A549 (cell line): ENCODE results near the gene NAGPA. TPM values are rescaled to one million over a fixed set of nuclear protein-coding genes. Genes with fewer than 3 reads are reported as not detected.
"Not testable (repeated sequence)": the region's sequence is repeated elsewhere in the genome, so short reads cannot be mapped to it uniquely, and the experiment has no call there.

ENCODE experiments used
- ATAC-seq, 2 experiments: fragments of 200-7000 bp in 1 of 2; fragments of >200 bp in 1 of 2; cut with Nextera tagmentation in 1 of 2; cut with Tn5 transposase in 1 of 2; 3 replicates each; pipeline versions ENCODE4 v1.8.0 to v1.9.1; 2018 to 2020; ENCODE audit warnings: mild to moderate bottlenecking in 1 of 2, moderate library complexity in 1 of 2
- CTCF ChIA-PET: fragments of 300-600 bp; sonication (Branson Sonifier 250); formaldehyde crosslinking; extraction: SDS; loops from one replicate; lab custom pipeline; 2021; ENCODE audit warnings: antibody characterized with exemption, inconsistent platforms; lab: Yijun Ruan, JAX
- POLR2A ChIA-PET: fragments of 350-600 bp; formaldehyde crosslinking; extraction: SDS; loops from one replicate; lab custom pipeline; 2021; ENCODE audit warnings: antibody characterized with exemption, inconsistent platforms; lab: Yijun Ruan, JAX
- DNase-seq, 2 experiments: peaks; one replicate each; pipeline versions ENCODE4 v3.0.0 to v3.0.0-alpha.2; 2011 to 2016; ENCODE audit warnings: low read depth in 1 of 2, low spot score in 1 of 2
- FAIRE-seq: peaks from 2 replicates; lab custom pipeline; 2011; peaks lifted over from hg19 to GRCh38; lab: Jason Lieb, UNC
- H3K27ac ChIP-seq, 2 experiments: fragments of >200 bp; sonication (Bioruptor Twin); formaldehyde crosslinking; 3 replicates each; pipeline ENCODE4 v1.5.1; 2016 to 2017
- H3K4me1 ChIP-seq: fragments of >200 bp; sonication (Bioruptor Twin); formaldehyde crosslinking; 3 replicates; pipeline ENCODE4 v1.6.1; 2016
- H3K4me2 ChIP-seq: fragments of >200 bp; sonication (Bioruptor Twin); formaldehyde crosslinking; 3 replicates; pipeline ENCODE4 v1.6.1; 2016
- H3K4me3 ChIP-seq: fragments of >200 bp; sonication (Bioruptor Twin); formaldehyde crosslinking; 3 replicates; pipeline ENCODE4 v1.5.1; 2016
- H3K9me3 ChIP-seq: fragments of >200 bp; sonication (Bioruptor Twin); formaldehyde crosslinking; 3 replicates; pipeline ENCODE4 v1.6.1; 2016
- BCL3 ChIP-seq: fragments of >200 bp; sonication (Bioruptor Twin); formaldehyde crosslinking; IDR thresholded peaks from 3 replicates; pipeline ENCODE4 v1.6.1; 2016
- CHD4 ChIP-seq: fragments of 200-600 bp; sonication (generic); IDR thresholded peaks from 2 replicates; pipeline ENCODE4 v1.6.1; 2016; ENCODE audit warnings: antibody characterized with exemption, mild to moderate bottlenecking, borderline replicate concordance
- GATA3 ChIP-seq: IDR thresholded peaks from 2 replicates; pipeline ENCODE4 v1.6.1; 2012; ENCODE audit warnings: borderline replicate concordance
- HES2 ChIP-seq: fragments of >200 bp; sonication (Bioruptor Twin); formaldehyde crosslinking; IDR thresholded peaks from 2 replicates; pipeline ENCODE4 v1.6.1; 2016
- HOXA7 ChIP-seq: fragments of 250-450 bp; sonication (Bioruptor Pico); IDR thresholded peaks from 2 replicates; pipeline ENCODE4 v1.5.0; 2020; ENCODE audit warnings: mild to moderate bottlenecking, moderate library complexity
- HOXB5 ChIP-seq: fragments of 250-450 bp; sonication (Bioruptor Pico); IDR thresholded peaks from 2 replicates; pipeline ENCODE4 v1.5.0; 2020; ENCODE audit warnings: mild to moderate bottlenecking, moderate library complexity
- MAFK ChIP-seq: fragments of 450-650 bp; IDR thresholded peaks from 2 replicates; pipeline ENCODE4 v1.6.1; 2014; ENCODE audit not compliant: partially characterized antibody
- MYC ChIP-seq: IDR thresholded peaks from 2 replicates; pipeline ENCODE4 v1.6.1; 2012; ENCODE audit warnings: mild to moderate bottlenecking, inconsistent platforms, low read length, improper control_type of control experiment, borderline replicate concordance
- NPAS2 ChIP-seq: fragments of 250-450 bp; sonication (Bioruptor Pico); IDR thresholded peaks from 2 replicates; pipeline ENCODE4 v1.8.0; 2022; ENCODE audit warnings: mild to moderate bottlenecking, moderate library complexity, borderline replicate concordance
- NR3C1 ChIP-seq: fragments of >200 bp; sonication (Bioruptor Twin); formaldehyde crosslinking; IDR thresholded peaks from 3 replicates; pipeline ENCODE4 v1.6.1; 2017
- PBX3 ChIP-seq: IDR thresholded peaks from 2 replicates; pipeline ENCODE4 v1.6.1; 2012
- PHF8 ChIP-seq: fragments of 200-600 bp; sonication (generic); IDR thresholded peaks from 2 replicates; pipeline ENCODE4 v1.6.1; 2016; ENCODE audit warnings: low read depth, mild to moderate bottlenecking, antibody characterized with exemption, moderate library complexity, borderline replicate concordance
- POLR2A ChIP-seq: IDR thresholded peaks from 2 replicates; pipeline ENCODE4 v1.6.1; 2012; ENCODE audit warnings: mild to moderate bottlenecking, low read length
- RCOR1 ChIP-seq: fragments of 150-350 bp; IDR thresholded peaks from 2 replicates; pipeline ENCODE4 v1.6.1; 2014; ENCODE audit warnings: antibody characterized with exemption, low read length, low read depth
- REST ChIP-seq: fragments of 200-600 bp; sonication (generic); IDR thresholded peaks from 2 replicates; pipeline ENCODE4 v1.6.1; 2016; ENCODE audit warnings: antibody characterized with exemption, mild to moderate bottlenecking, moderate library complexity
- RNF2 ChIP-seq: fragments of 200-600 bp; sonication (generic); IDR thresholded peaks from 2 replicates; pipeline ENCODE4 v1.6.1; 2016; ENCODE audit warnings: low read depth, mild to moderate bottlenecking, antibody characterized with exemption, moderate library complexity, borderline replicate concordance
- SREBF2 ChIP-seq: fragments of 450-650 bp; IDR thresholded peaks from 2 replicates; pipeline ENCODE4 v1.6.1; 2014; ENCODE audit warnings: mild to moderate bottlenecking, moderate library complexity
- TFCP2L1 ChIP-seq: fragments of 250-450 bp; sonication (Bioruptor Pico); IDR thresholded peaks from 2 replicates; pipeline ENCODE4 v1.5.0; 2021; ENCODE audit warnings: mild to moderate bottlenecking
- USF2 ChIP-seq: fragments of 450-650 bp; IDR thresholded peaks from 2 replicates; pipeline ENCODE4 v1.6.1; 2014; ENCODE audit warnings: antibody characterized with exemption
- WGBS: methylation state at CpG from one replicate; pipeline ENCODE4 v1.1.6; 2017; ENCODE audit errors: missing lambda C conversion rate; 5-methylcytosine and 5-hydroxymethylcytosine counted together
- polyA plus RNA-seq, 4 experiments: library from polyadenylated mRNA; depleted of rRNA in 3 of 4; stranded (reverse); fragments of >200 nt; fragmentation: RNase III in 1 of 4; extraction: RNeasy Plus Mini Kit Qiagen cat#74134 plus additional on column Dnase treatment in 1 of 4; gene quantifications; 2 replicates in 3 of 4; 3 replicates in 1 of 4; pipeline ENCODE4 v1.2.3, GENCODE V29; 2011 to 2017

The NAGPA gene
- polyA plus RNA-seq, 2 of the 4 experiments (the other 2 are of a cell fraction) = 6.5 to 17.3 TPM

GRCh38 chr16:5045499-5046115, 11.9 kb upstream of the NAGPA start (continued):
- TF ChIP-seq MAFK = no peak
- no peak for TF ChIP-seq CHD4
- no peak for TF ChIP-seq TFCP2L1 (CRISPR knock-in tag)
- no peak for TF ChIP-seq RCOR1

- FAIRE-seq, ATAC-seq, H3K9me3 ChIP-seq, H3K27ac ChIP-seq, POLR2A ChIA-PET, H3K4me3 ChIP-seq, H3K4me2 ChIP-seq, DNase-seq, H3K4me1 ChIP-seq: not testable (repeated sequence)
- CTCF ChIA-PET = interaction anchor here (0.7 to 1.3 kb wide), 3 partner anchors 9 to 16 kb away, joined by 3 read pairs; no protein-coding TSS in a partner anchor
- 50% methylated on average over 11 of the region's 11 CpGs for WGBS
Observed at GRCh38 chr16:5044581-5044980, 10.8 kb upstream of the NAGPA start.

DNA sequence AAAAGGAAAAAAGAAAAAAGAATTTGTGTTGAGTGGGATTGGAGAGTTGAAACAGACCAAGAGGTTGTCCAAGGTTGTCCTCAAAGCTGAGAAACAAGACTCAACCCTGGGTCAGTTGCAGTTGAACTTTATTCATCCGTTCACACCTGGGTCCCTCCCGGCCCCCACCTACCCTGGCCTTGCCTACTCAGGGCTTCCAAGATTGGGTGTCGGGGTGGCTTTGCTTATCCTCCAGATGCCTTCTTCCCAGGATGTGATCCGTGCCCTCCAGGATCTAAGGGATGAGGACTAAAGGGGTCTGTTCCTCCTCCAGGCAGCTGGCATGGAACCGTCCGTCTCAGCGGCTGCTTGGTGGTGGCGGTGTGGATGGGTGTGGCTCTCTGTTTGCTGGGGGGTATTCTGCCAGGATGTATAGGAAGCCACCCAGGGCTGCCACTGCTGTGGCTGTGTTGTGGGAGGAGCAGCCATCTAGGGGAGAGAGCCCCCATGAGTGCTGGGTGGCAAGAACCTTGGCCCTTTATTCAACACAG, 10.3 kb upstream of the NAGPA start:
- no peak for FAIRE-seq
- CTCF ChIA-PET = interaction anchor here (0.6 to 1.0 kb wide), 4 partner anchors 13 to 387 kb away, joined by 3 to 5 read pairs (median 4); no protein-coding TSS in a partner anchor
- Histone ChIP-seq H3K4me2 (no peak overlapping the region), H3K9me3 (no peaks in the 10 kb centered on the region), H3K4me3 (no peak overlapping the region), H3K4me1 (peaks cover 3% of the 10 kb centered on the region; the same call in 1 of the 3 replicates), H3K27ac (no peak overlapping the region)
- no peak for TF ChIP-seq MYC
- no peak for TF ChIP-seq POLR2A
- no peak for TF ChIP-seq HOXB5
- TF ChIP-seq SREBF2 = no peak
- TF ChIP-seq HOXA7 (CRISPR knock-in tag) = no peak
- TF ChIP-seq HES2 = no peak
- TF ChIP-seq PBX3 = no peak
- TF ChIP-seq NPAS2 (CRISPR knock-in tag) = no peak
- no peak for TF ChIP-seq BCL3
- no peak for TF ChIP-seq PHF8
- DNase-seq = no peak
- POLR2A ChIA-PET = no interaction called here
- 58% methylated on average over 8 of the region's 8 CpGs for WGBS
- no peak for ATAC-seq

DNA sequence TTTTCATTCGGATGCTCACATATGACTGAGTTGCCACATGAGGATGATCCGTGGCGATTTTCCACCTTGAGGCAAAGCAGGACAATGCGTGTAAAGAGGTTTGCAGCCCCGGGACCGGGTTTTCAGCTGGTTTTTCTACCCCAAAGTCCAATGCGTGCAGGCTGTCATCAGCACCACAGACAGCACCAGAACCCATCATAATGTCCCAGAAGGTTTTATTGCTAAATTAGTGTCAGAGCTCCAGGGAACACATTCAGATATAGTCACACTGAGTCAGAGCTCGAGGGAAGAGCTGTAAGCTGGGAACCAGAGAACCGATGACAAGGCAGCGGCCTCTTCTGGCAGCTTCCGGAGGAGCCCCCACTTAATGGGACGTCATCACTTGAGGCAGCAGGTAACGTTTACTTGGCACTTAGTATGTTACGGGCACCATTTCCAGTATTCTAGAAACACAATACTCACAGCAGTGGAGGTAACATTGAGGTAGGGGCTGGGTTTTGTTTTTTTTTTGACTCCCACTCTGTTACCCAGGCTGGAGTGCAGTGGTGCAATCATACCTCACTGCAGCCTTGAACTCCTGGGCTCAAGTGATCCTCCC, 8.9 kb upstream of the NAGPA start:
- no peak overlapping the region for H3K27ac ChIP-seq
- WGBS = 17% methylated on average over 14 of the region's 14 CpGs
- FAIRE-seq (no peak), ATAC-seq (peak; percentile 48 to 62; a peak in 5 of 6 replicates), DNase-seq (no peak)
- no peaks in the 10 kb centered on the region for H3K9me3 ChIP-seq
- no peak for TF ChIP-seq USF2
- TF ChIP-seq PHF8 = no peak
- no peak for TF ChIP-seq GATA3
- TF ChIP-seq NR3C1 = no peak
- TF ChIP-seq CHD4 = no peak
- TF ChIP-seq POLR2A = no peak
- TF ChIP-seq REST = peak; percentile 59; the same call in 1 of the 2 replicates
- no peak for TF ChIP-seq RNF2
- ChIA-PET CTCF (interaction anchor here (0.8 to 1.3 kb wide), 4 partner anchors 15 to 22 kb away, joined by 3 to 7 read pairs (median 4); no protein-coding TSS in a partner anchor), POLR2A (interaction anchor here (0.6 to 1.2 kb wide), 2 partner anchors 8 to 427 kb away, joined by 4 to 5 read pairs; partner anchors contain the start of gene NAGPA)
- H3K4me2 ChIP-seq = peak overlapping the region; percentile 2; the same call in 1 of the 3 replicates
- H3K4me3 ChIP-seq = no peak overlapping the region
- H3K4me1 ChIP-seq = peaks cover 3% of the 10 kb centered on the region; the same call in 1 of the 3 replicates
